B cell (primary cell): ENCODE data around the gene COL4A3. TPM values are rescaled to one million over a fixed set of nuclear protein-coding genes. Genes with fewer than 3 reads are reported as not detected.

Experiments used
- ATAC-seq: fragments of 200-7000 bp; cut with Tn5 transposase; one replicate; pipeline ENCODE4 v1.10.0; 2021; ENCODE audit warnings: low read depth, mild to moderate bottlenecking, moderate number of reproducible peaks, moderate library complexity
- CTCF ChIA-PET: fragments of 350-600 bp; sonication (Branson Sonifier 250); formaldehyde crosslinking; loops from one replicate; lab custom pipeline; 2021; ENCODE audit warnings: antibody characterized with exemption, inconsistent platforms; lab: Charles Lee
- POLR2A ChIA-PET: fragments of 350-600 bp; sonication (Branson Sonifier 250); formaldehyde crosslinking; loops from one replicate; lab custom pipeline; 2021; ENCODE audit warnings: antibody characterized with exemption; lab: Charles Lee
- DNase-seq: peaks from one replicate; pipeline ENCODE4 v3.0.0; 2013
- H2AFZ ChIP-seq: 2 replicates; pipeline ENCODE4 v1.6.1; 2012; ENCODE audit warnings: mild to moderate bottlenecking, low read depth, low read length; ENCODE audit not compliant: insufficient read depth, poor library complexity, severe bottlenecking
- H3K27ac ChIP-seq, 2 donors: 1 replicate in 1 of 2; 2 replicates in 1 of 2; pipeline ENCODE4 v1.5.1; 2012 to 2013; ENCODE audit warnings: low read length in 2 of 2, mild to moderate bottlenecking in 2 of 2, moderate library complexity in 1 of 2
- H3K27me3 ChIP-seq, 4 experiments: fragments of 200-600 bp in 1 of 4; sonication (generic) in 1 of 4; replicated peaks in 1 of 4; 1 replicate in 2 of 4; 2 replicates in 2 of 4; pipeline versions ENCODE4 v1.6.1 to v1.7.0; 2013 to 2016; ENCODE audit warnings: low read length in 3 of 4, mild to moderate bottlenecking in 2 of 4, mixed read lengths in 1 of 4, moderate library complexity in 1 of 4; ENCODE audit not compliant: insufficient read depth in 4 of 4, control insufficient read depth in 3 of 4; ENCODE audit errors: control extremely low read depth in 1 of 4
- H3K36me3 ChIP-seq, 2 experiments: replicated peaks in 1 of 2; 1 replicate in 1 of 2; 2 replicates in 1 of 2; pipeline versions ENCODE4 v1.6.1 to v1.7.1; 2013; ENCODE audit warnings: low read length in 1 of 2; ENCODE audit not compliant: insufficient read depth in 2 of 2, control insufficient read depth in 1 of 2; ENCODE audit errors: control extremely low read depth in 1 of 2, extremely low read depth in 1 of 2
- H3K4me1 ChIP-seq, 2 donors: fragments of 200-600 bp in 1 of 2; sonication (generic) in 1 of 2; 1 replicate in 1 of 2; 2 replicates in 1 of 2; pipeline versions ENCODE4 v1.5.1 to v1.6.1; 2013 to 2017; ENCODE audit warnings: low read length in 2 of 2; ENCODE audit not compliant: control insufficient read depth in 2 of 2, insufficient read depth in 2 of 2
- H3K4me2 ChIP-seq: replicated peaks from 2 replicates; pipeline ENCODE3; 2012; ENCODE audit warnings: mild to moderate bottlenecking, low read depth, low read length; ENCODE audit not compliant: poor library complexity, severe bottlenecking
- H3K4me3 ChIP-seq, 5 experiments: fragments of 200-600 bp in 1 of 5; sonication (generic) in 1 of 5; 1 replicate in 3 of 5; 2 replicates in 2 of 5; pipeline versions ENCODE4 v1.5.1 to v1.7.0; 2011 to 2016; ENCODE audit warnings: low read length in 4 of 5, mild to moderate bottlenecking in 4 of 5, low read depth in 2 of 5, control low read depth in 1 of 5, moderate library complexity in 1 of 5; ENCODE audit not compliant: insufficient read depth in 1 of 5; ENCODE audit errors: control extremely low read depth in 1 of 5, extremely low read depth in 1 of 5
- H3K79me2 ChIP-seq: fragments of 200-600 bp; sonication (generic); one replicate; pipeline ENCODE4 v1.6.0; 2016; ENCODE audit warnings: low read length; ENCODE audit not compliant: control insufficient read depth, insufficient read depth
- H3K9ac ChIP-seq: fragments of 200-600 bp; sonication (generic); 2 replicates; pipeline ENCODE4 v1.6.1; 2017; ENCODE audit warnings: mild to moderate bottlenecking, low read length, moderate library complexity
- H3K9me3 ChIP-seq, 3 donors: one replicate each; pipeline versions ENCODE4 v1.6.1 to v1.7.1; 2013; ENCODE audit warnings: low read length in 2 of 3; ENCODE audit not compliant: control insufficient read depth in 2 of 3, insufficient read depth in 1 of 3; ENCODE audit errors: control extremely low read depth in 1 of 3
- H4K20me1 ChIP-seq: 2 replicates; pipeline ENCODE4 v1.6.0; 2012; ENCODE audit warnings: mild to moderate bottlenecking, low read length; ENCODE audit not compliant: insufficient read depth, control insufficient read depth, poor library complexity, severe bottlenecking
- H3K27ac Mint-ChIP-seq: one replicate; pipeline ENCODE4 v1.8.0; 2021; ENCODE audit warnings: mixed read lengths
- H3K27me3 Mint-ChIP-seq: one replicate; pipeline ENCODE4 v1.8.0; 2021; ENCODE audit warnings: mixed read lengths
- H3K4me1 Mint-ChIP-seq: one replicate; pipeline ENCODE4 v1.8.0; 2021; ENCODE audit warnings: mixed read lengths
- H3K4me3 Mint-ChIP-seq: one replicate; pipeline ENCODE4 v1.8.0; 2021; ENCODE audit warnings: mixed read lengths
- H3K9me3 Mint-ChIP-seq: one replicate; pipeline ENCODE4 v1.8.0; 2022; ENCODE audit warnings: mixed read lengths; ENCODE audit not compliant: insufficient read depth
- CTCF ChIP-seq: fragments of 200-600 bp; IDR thresholded peaks from one replicate; pipeline ENCODE4 v1.8.0; 2022; ENCODE audit warnings: antibody characterized with exemption, mild to moderate bottlenecking
- EZH2 ChIP-seq: IDR thresholded peaks from 2 replicates; pipeline ENCODE4 v1.6.1; 2012; ENCODE audit warnings: borderline replicate concordance, low read depth, mild to moderate bottlenecking, moderate library complexity, low read length; ENCODE audit not compliant: insufficient read depth, poor library complexity, severe bottlenecking
- WGBS: methylation state at CpG from one replicate; pipeline ENCODE4 v1.1.5; 2013; ENCODE audit warnings: missing lambda C conversion rate; ENCODE audit not compliant: insufficient coverage; 5-methylcytosine and 5-hydroxymethylcytosine counted together
- intact Hi-C: fragments of 100-400 bp; cut with micrococcal nuclease; formaldehyde crosslinking; loops from one replicate; pipeline ENCODE4 v1.10.0; 2022
- polyA plus RNA-seq: library from polyadenylated mRNA; depleted of rRNA; stranded (reverse); fragments of >200 nt; gene quantifications from 2 replicates; pipeline ENCODE4 v1.2.3, GENCODE V29; 2012
- total RNA-seq, 2 donors: library from RNA; stranded (reverse); fragments of 120-200 nt in 1 of 2; gene quantifications; 1 replicate in 1 of 2; 2 replicates in 1 of 2; pipeline versions ENCODE4 v1.2.3 to v1.2.4, GENCODE V29; 2013 to 2022

COL4A3 gene
- total and polyA plus RNA-seq, 2 donors (not counting 1 experiment from before 2014, with no cell fraction given) = 33.4 to 45.9 TPM

- Histone ChIP-seq H3K9ac (no peak overlapping the region), H3K27ac (no peak overlapping the region), H3K27me3 (no peaks in the 10 kb centered on the region), H3K79me2 (no peaks in the 10 kb centered on the region), H3K9me3 (no peaks in the 10 kb centered on the region), H3K4me2 (no peak overlapping the region), H3K36me3 (peaks cover 7 to 37% of the 10 kb centered on the region in 2 experiments), H2AFZ (no peak overlapping the region), H4K20me1 (no peaks in the 10 kb centered on the region), H3K4me1 (no peaks in the 10 kb centered on the region), H3K4me3 (no peak overlapping the region)
- Mint-ChIP-seq H3K4me1 (no peaks in the 10 kb centered on the region), H3K27me3 (no peaks in the 10 kb centered on the region), H3K27ac (no peak overlapping the region), H3K9me3 (no peaks in the 10 kb centered on the region), H3K4me3 (no peak overlapping the region)
- ATAC-seq (no peak), DNase-seq (no peak)
- WGBS = no CpG with 5 or more reads among the region's 2 CpGs
- ChIA-PET POLR2A (no interaction called here), CTCF (no interaction called here)
- TF ChIP-seq EZH2 (no peak), CTCF (no peak)
- intact Hi-C loops = no loop called here
Observed at GRCh38 chr2:227344231-227344630, 179.8 kb downstream of the COL4A3 start.

- no peak overlapping the region for H3K27ac ChIP-seq
- peaks cover 8 to 31% of the 10 kb centered on the region in 2 experiments for H3K36me3 ChIP-seq
- 81% methylated on average over 5 of the region's 7 CpGs for WGBS
- no peaks in the 10 kb centered on the region for H4K20me1 ChIP-seq
- no peak overlapping the region for H3K27ac Mint-ChIP-seq
- no peaks in the 10 kb centered on the region for H3K27me3 ChIP-seq
- ATAC-seq (no peak), DNase-seq (no peak)
- intact Hi-C loops = no loop called here
- H3K4me3 Mint-ChIP-seq = no peak overlapping the region
- no peak overlapping the region for H3K9ac ChIP-seq
- H3K79me2 ChIP-seq = no peaks in the 10 kb centered on the region
- H3K4me1 ChIP-seq = no peaks in the 10 kb centered on the region
- CTCF ChIA-PET = interaction anchor here (2.6 kb wide), 1 partner anchor 15 kb away, joined by 8 read pairs; no protein-coding TSS in a partner anchor
- no peaks in the 10 kb centered on the region for H3K9me3 Mint-ChIP-seq
- no peaks in the 10 kb centered on the region for H3K27me3 Mint-ChIP-seq
- POLR2A ChIA-PET = no interaction called here
- H3K4me3 ChIP-seq = no peak overlapping the region
- TF ChIP-seq CTCF (no peak), EZH2 (no peak)
- H3K4me2 ChIP-seq = no peak overlapping the region
- no peaks in the 10 kb centered on the region for H3K9me3 ChIP-seq
- H3K4me1 Mint-ChIP-seq = no peaks in the 10 kb centered on the region
- no peak overlapping the region for H2AFZ ChIP-seq
Observed at GRCh38 chr2:227347117-227347516, 182.7 kb downstream of the COL4A3 start.
